Measurements from ENCODE around the gene SYCP2.

- TF ChIP-seq CTCF (IDR thresholded peaks at IDR 0.05; ENCODE audit: insufficient read depth, low read length, poor library complexity, severe bottlenecking) (no peak), EZH2phosphoT487 (conservative IDR thresholded peaks at IDR 0.05; ENCODE audit: low read length) (no peak)
Measured at GRCh38 chr20:59866338-59866737, 67.1 kb downstream of the SYCP2 start.

Data from SU-DHL-6 (cell line).